Measurements from ENCODE around the gene FBXL19.
A peak's percentile ranks its signal among the peaks of the same experiment; 100 is the strongest.
"Not testable (repeated sequence)": the region's sequence is repeated elsewhere in the genome, so short reads cannot be mapped to it uniquely, and the experiment has no call there.

The FBXL19 gene

DNA sequence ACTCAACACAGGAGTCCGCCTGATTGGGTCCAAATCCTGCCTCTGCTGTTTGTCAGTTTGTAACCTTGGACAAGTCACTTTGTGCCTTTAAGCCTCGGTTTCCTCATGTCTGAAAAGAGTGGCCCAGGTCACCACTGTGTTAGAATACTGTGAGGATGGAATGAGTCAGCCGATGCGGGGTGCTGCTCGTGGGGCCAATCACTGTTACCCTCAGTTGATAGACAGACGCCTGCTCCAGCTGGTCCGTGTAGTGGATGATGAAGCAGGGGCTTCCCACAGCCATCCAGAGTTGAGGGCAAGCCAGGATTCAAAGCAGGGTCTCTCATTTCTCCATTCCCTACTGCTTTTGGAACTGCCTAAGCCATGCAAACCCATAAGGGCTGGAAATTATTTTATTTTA lies 5.8 kb downstream of the FBXL19 start:
- Histone ChIP-seq H3K36me3 (peaks cover 31% of the 10 kb centered on the region), H3K4me3 (ENCODE audit: low read depth in 1 of 2, low read length in 1 of 2) (no peak overlapping the region), H3K27ac (no peak overlapping the region), H3K4me1 (ENCODE audit: control insufficient read depth in 1 of 2, insufficient read depth in 1 of 2, low read depth in 1 of 2, low read length in 1 of 2) (no peaks in the 10 kb centered on the region), H3K9me3 (no peaks in the 10 kb centered on the region), H3K27me3 (no peaks in the 10 kb centered on the region)
- no peak for TF ChIP-seq CTCF (IDR thresholded peaks at IDR 0.05)

DNA sequence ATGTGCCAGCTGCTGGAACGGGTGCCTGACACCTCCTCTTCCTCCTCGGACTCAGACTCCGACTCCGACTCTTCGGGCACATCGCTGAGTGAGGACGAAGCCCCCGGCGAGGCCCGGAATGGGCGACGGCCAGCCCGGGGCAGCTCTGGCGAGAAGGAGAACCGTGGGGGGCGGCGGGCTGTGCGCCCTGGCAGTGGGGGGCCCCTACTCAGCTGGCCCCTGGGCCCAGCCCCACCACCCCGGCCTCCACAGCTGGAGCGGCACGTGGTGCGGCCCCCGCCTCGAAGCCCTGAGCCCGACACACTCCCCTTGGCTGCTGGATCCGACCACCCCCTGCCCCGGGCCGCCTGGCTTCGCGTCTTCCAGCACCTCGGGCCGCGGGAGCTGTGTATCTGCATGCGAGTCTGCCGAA lies 6.8 kb downstream of the FBXL19 start:
- H3K27me3 ChIP-seq = no peaks in the 10 kb centered on the region
- H3K27ac ChIP-seq = no peak overlapping the region
- H3K36me3 ChIP-seq = peaks cover 31% of the 10 kb centered on the region
- no peak overlapping the region for H3K4me3 ChIP-seq (ENCODE audit: low read depth in 1 of 2, low read length in 1 of 2)
- no peaks in the 10 kb centered on the region for H3K9me3 ChIP-seq
- no peak for TF ChIP-seq CTCF (IDR thresholded peaks at IDR 0.05)
- no peaks in the 10 kb centered on the region for H3K4me1 ChIP-seq (ENCODE audit: control insufficient read depth in 1 of 2, insufficient read depth in 1 of 2, low read depth in 1 of 2, low read length in 1 of 2)

GRCh38 chr16:30931068-30931650 lies 7.8 kb downstream of the FBXL19 start:
- Histone ChIP-seq H3K9me3 (no peaks in the 10 kb centered on the region), H3K36me3 (peaks cover 31% of the 10 kb centered on the region), H3K27ac (no peak overlapping the region), H3K27me3 (no peaks in the 10 kb centered on the region), H3K4me1 (ENCODE audit: control insufficient read depth in 1 of 2, insufficient read depth in 1 of 2, low read depth in 1 of 2, low read length in 1 of 2) (no peaks in the 10 kb centered on the region), H3K4me3 (ENCODE audit: low read depth in 1 of 2, low read length in 1 of 2) (no peak overlapping the region)
- no peak for TF ChIP-seq CTCF (IDR thresholded peaks at IDR 0.05)

- Histone ChIP-seq H3K4me1 (ENCODE audit: control insufficient read depth in 1 of 2, insufficient read depth in 1 of 2, low read depth in 1 of 2, low read length in 1 of 2) (peaks cover 4 to 9% of the 10 kb centered on the region in 2 experiments), H3K27ac (no peak overlapping the region), H3K4me3 (ENCODE audit: low read depth in 1 of 2, low read length in 1 of 2) (no peak overlapping the region), H3K36me3 (peaks cover 21% of the 10 kb centered on the region), H3K9me3 (no peaks in the 10 kb centered on the region), H3K27me3 (no peaks in the 10 kb centered on the region)
- TF ChIP-seq CTCF (IDR thresholded peaks at IDR 0.05) = peak; percentile 60
Measured at GRCh38 chr16:30934827-30935557, 11.6 kb downstream of the FBXL19 start.

GRCh38 chr16:30937692-30938091 lies 14.3 kb downstream of the FBXL19 start:
- no peaks in the 10 kb centered on the region for H3K27me3 ChIP-seq
- TF ChIP-seq CTCF (IDR thresholded peaks at IDR 0.05) = no peak
- no peaks in the 10 kb centered on the region for H3K36me3 ChIP-seq
- peaks cover 16 to 21% of the 10 kb centered on the region in 2 experiments for H3K4me1 ChIP-seq (ENCODE audit: control insufficient read depth in 1 of 2, insufficient read depth in 1 of 2, low read depth in 1 of 2, low read length in 1 of 2)
- H3K27ac ChIP-seq = no peak overlapping the region
- no peaks in the 10 kb centered on the region for H3K9me3 ChIP-seq
- H3K4me3 ChIP-seq (ENCODE audit: low read depth in 1 of 2, low read length in 1 of 2) = no peak overlapping the region

GRCh38 chr16:30939571-30939970 lies 16.2 kb downstream of the FBXL19 start:
- not testable (repeated sequence) for H3K9me3 ChIP-seq; H3K27ac ChIP-seq; H3K36me3 ChIP-seq; H3K4me3 ChIP-seq (ENCODE audit: low read depth in 1 of 2, low read length in 1 of 2); H3K27me3 ChIP-seq
- peaks cover 18 to 25% of the 10 kb centered on the region in 2 experiments for H3K4me1 ChIP-seq (ENCODE audit: control insufficient read depth in 1 of 2, insufficient read depth in 1 of 2, low read depth in 1 of 2, low read length in 1 of 2)

Measured in neutrophil (primary cell).